HPDE6-E6E7 (cell line): ENCODE measurements around the gene GALNT15.

Experiments used
- DNase-seq: peaks from one replicate; pipeline ENCODE4 v3.0.0; 2011; ENCODE audit warnings: missing footprints; ENCODE audit errors: extremely low spot score

Gene GALNT15

GRCh38 chr3:16151109-16151508, 23.4 kb upstream of the GALNT15 start:
- no peak for DNase-seq

GRCh38 chr3:16168211-16168610, 6.3 kb upstream of the GALNT15 start:
- DNase-seq: no peak

- no peak for DNase-seq
Observed at GRCh38 chr3:16171009-16171408, 3.5 kb upstream of the GALNT15 start.

- DNase-seq: no peak
Observed at GRCh38 chr3:16171825-16172224, 2.7 kb upstream of the GALNT15 start.

GRCh38 chr3:16173283-16174025, 1.0 kb upstream of the GALNT15 start:
- DNase-seq: no peak

GRCh38 chr3:16174026-16174355, 489 bp upstream of the GALNT15 start:
- no peak for DNase-seq

GRCh38 chr3:16174976-16175901, 759 bp downstream of the GALNT15 start:
- no peak for DNase-seq

GRCh38 chr3:16176391-16177030, 2.0 kb downstream of the GALNT15 start:
- DNase-seq: no peak

GRCh38 chr3:16177382-16177781, 2.9 kb downstream of the GALNT15 start:
- DNase-seq: no peak

GRCh38 chr3:16177962-16178627, 3.6 kb downstream of the GALNT15 start:
- DNase-seq: peak; percentile 32

- no peak for DNase-seq
Observed at GRCh38 chr3:16178628-16178988, 4.1 kb downstream of the GALNT15 start.

GRCh38 chr3:16179261-16179660, 4.8 kb downstream of the GALNT15 start:
- DNase-seq: no peak

GRCh38 chr3:16179771-16180736, 5.6 kb downstream of the GALNT15 start:
- DNase-seq: no peak

GRCh38 chr3:16180737-16181134, 6.3 kb downstream of the GALNT15 start:
- no peak for DNase-seq

GRCh38 chr3:16181361-16181760, 6.9 kb downstream of the GALNT15 start:
- DNase-seq: no peak

GRCh38 chr3:16182183-16182582, 7.7 kb downstream of the GALNT15 start:
- DNase-seq: no peak

GRCh38 chr3:16182612-16183011, 8.1 kb downstream of the GALNT15 start:
- no peak for DNase-seq

- no peak for DNase-seq
Observed at GRCh38 chr3:16183082-16183481, 8.6 kb downstream of the GALNT15 start.

- DNase-seq: no peak
Observed at GRCh38 chr3:16183601-16184270, 9.3 kb downstream of the GALNT15 start.

GRCh38 chr3:16186086-16186485, 11.6 kb downstream of the GALNT15 start:
- DNase-seq: no peak
